Fibroblast of peridontal ligament (primary cell): ENCODE data around the gene TRAF1.

Experiments
- DNase-seq: peaks from one replicate; pipeline ENCODE4 v3.0.0-alpha.2; 2010; ENCODE audit errors: extremely low read depth

The TRAF1 gene

DNA sequence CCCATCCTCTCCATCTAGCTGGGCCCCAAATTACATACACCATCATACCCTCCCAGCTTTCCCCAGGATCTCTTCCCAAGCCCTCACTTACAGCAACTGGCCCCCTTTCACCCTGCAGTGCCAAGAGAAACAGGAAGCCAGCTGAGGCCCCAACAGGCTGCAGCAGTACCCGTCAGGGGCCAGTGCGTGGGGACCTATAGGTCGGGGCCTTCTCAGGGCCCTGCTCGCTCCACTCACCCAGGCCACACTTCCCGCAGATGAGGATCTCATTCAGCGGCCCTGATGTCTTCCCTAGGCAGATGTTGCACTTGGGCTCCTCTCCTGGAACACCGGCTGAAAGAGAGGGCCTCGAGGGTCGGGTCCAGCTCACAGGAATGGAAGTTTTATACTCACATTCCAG lies 56.4 kb downstream of the TRAF1 start:
- no peak for DNase-seq

DNA sequence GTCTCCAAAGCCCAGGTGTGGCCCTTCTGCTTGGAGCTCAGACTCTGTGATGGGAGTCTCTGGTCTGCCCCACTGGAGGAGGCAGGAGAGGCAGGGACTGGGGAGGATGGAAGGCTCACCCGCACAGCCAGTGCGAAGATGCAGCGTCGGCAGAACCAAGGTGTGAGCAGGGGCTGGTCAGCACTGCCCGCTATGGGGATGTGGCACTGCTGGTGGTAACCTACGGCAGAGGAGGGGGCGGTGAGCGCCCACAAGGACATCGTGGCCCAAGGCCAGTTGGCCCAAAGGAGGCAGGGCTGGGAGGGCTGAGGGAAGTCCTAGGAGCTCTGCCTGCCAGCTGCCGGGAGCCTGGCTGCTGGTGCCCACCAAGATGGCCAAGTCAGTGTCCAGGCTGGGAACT lies 56.9 kb downstream of the TRAF1 start:
- DNase-seq: no peak

DNA sequence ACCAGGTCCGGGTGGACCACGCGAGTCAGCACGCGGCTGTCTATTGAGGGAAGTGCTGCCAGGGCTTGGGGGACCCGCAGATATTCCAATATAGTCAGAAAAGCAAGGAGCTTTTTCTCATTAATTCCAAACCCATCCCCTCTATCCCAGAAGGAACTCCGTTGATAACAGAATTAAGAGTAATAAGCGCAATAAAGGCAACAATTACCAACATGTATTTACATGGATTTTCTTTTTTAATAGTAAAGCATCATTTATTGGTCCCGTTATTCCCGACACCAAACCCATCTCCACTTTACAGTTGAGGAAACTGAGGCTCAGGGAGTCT lies 57.3 kb downstream of the TRAF1 start:
- DNase-seq: no peak

DNA sequence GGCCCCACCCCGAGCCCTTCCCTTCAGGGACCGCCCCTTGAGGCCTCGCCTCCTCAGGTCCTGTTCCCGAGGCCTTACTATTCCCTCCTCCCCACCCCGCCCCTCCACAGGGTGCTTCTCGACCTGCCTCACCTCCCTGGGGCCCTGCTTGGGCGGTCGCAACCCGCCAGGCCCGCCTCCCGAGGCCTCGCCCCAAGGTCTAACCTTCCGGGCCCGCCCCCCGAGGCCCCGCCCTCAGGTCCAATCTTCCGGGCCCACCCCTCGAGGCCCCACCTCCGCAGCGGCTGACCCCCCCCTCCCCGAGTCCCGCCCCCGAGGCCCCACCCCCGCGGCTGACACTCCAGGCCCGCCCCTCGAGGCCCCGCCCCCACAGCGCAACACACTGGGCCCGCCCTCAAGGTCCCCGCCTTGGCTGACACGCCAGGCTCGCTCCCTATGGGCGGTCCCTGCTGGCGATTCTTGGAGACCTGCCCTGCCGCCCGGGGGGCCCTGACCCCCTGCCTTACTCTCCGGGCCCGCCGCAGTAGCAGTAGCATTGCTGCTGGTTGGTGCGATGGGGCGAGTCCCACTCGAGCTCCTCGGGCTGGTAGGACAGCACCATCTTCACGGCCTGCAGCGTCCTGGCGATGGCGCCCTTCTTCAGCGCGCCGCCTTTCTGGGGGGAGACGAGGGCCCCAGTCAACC lies 57.8 kb downstream of the TRAF1 start:
- peak; percentile 83 for DNase-seq

DNA sequence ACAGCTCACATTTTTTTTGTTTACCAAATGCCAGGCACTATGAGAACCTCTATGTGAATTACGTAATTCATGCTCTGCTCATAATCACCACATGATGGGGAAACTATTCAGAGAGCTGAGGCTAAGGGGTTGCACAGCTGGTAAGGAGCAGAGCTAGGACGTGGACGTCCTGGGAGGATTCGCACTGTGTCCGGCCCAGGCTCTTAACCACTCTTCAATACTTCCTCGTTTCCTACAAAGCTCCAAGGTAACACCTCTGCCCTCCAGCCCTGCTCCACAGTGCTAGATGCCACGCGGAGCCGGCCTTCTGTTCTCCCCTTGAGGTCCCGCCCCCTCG lies 58.3 kb downstream of the TRAF1 start:
- peak; percentile 83 for DNase-seq

DNA sequence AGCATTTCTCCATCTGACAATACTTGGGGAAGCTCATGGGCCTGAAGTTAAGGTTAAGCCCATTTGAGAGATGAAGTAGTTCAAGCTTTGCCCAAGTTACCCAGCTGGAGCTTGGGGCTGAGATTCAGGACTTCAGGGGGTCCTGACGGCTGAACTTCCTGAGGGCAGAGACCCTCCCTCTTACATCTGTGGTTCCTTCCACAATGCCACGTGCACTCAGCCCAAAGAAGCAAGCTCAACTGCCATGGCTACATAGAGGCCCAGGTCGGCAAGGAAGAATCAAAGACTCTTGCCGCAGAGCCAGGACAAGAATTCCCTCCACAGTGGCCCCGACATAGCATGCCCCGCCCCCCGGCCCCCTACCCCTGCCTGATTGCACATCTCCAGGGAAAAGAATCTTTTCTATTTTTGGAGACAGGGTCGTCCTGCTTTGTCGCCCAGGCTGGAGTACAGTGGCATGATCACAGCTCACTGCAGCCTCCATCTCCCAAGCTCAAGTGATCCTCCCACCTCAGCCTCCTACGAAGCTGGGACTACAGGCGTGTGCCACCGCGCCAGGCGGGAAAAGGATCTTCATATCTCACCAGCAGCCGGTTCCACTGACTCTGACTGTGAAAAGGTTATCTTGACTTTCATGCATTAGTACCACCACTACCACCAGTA lies 58.8 kb downstream of the TRAF1 start:
- no peak for DNase-seq

DNA sequence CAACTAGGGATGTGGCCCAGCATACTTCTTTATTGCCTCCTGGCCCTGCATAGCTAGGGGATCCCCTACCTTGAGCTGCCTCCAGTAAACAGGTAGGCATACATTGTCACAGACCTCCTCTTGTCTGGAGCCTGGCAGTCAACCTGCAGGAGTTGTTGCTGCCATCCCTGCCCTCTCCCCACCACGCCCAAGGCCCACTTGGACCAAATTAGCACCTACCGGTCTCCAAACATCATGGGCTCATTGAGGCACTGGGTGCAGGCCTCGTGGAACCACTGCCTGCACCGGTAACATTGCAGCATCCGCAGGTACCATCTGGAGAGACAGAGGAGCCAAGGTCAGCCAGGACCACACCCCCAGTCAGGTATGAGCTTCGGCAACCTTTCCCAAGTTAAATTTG lies 59.9 kb downstream of the TRAF1 start:
- DNase-seq: no peak

DNA sequence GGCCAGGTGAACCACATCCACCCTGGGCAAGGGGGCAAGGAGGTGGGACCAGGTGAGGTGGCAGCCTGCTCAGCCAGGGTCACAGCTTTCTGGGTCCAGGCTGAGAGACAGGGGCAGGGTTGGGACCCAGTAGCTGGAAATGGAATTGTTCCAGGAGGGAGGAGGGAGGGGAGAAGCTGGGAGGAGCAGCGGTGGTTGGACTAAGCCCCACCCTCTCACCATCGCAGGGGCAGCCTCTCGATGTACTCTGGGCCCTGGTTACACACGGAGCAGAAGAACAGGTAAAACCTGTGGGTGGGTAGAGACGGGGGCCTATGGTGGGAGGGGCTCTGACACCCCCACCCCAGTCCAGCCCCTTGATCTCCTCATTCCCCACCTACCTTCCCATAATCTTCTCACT lies 60.8 kb downstream of the TRAF1 start:
- no peak for DNase-seq

DNA sequence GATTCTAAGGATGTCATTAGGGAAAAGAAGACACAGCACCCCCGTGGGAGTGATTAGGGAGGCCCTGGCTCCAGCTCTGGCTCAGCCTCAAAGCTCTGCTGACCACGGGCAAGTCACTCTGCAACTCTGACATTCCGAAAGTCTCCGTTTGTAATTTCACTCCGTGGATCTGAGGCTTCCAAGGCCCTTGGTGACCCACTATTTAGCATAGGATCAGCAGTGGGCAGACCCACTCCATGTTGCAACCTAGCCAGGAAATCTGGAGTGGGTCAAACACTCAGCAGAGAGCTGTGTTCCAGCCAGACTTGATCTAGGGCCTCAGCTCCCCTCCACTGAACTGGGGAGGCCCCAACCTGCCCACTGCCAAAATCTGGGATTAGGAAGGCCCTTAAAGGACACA lies 61.4 kb downstream of the TRAF1 start:
- DNase-seq: no peak

DNA sequence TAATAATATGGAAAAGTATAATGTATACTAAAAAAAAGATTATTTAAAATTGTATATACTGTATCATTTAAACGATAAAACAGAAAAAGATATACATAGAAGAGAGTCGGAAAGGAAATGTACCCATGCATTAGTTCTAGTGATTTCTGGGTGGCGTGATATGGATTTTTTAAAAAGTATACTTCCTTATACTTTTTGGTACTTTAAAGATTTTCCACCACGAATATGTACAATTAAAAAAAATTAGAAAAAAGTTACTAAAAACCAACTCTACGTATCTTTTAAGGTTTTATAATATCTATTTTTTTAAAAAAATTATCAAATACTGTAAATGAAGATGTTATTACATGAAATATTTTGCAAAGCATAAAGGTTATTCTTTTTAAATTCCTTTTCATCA lies 61.9 kb downstream of the TRAF1 start:
- no peak for DNase-seq

DNA sequence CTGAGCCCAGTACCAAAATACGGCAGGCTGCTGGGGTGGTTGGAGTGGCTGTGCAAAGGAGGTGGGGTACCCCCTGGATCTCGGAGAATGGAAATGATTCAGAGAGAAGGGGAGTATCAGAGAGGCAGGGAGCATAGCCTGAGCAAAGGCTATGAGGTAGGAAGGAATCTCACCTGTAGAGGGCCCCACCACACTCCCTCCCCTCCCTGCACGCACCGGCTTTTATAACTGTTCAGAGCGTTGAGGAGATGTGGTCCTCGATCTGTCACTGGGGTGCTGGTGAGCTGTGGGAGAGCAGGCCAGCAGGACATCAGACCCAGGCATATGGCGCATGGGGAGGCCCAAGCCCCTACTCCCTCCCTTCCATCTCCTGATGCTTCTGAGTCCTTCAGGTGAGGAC lies 62.8 kb downstream of the TRAF1 start:
- DNase-seq: no peak

DNA sequence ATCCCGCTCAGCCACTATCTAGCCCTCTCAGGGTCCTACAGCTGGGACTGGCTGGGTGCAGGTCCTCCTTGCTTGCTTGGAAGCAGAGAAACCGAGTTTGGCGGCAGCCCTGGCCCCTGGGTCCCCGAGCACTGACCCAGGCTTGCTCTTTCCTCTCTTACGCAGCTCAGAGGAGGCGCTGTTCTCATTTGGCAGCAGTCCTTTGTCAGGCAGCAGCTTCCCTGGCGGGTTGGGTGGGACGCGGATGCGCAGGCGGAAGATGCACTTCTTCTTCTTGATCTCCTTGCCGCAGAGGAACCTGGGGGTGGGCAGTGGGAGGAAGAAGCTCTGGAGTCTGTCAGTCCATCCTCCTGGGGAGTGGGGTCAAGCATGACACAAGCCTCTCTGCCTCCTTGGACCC lies 64.1 kb downstream of the TRAF1 start:
- DNase-seq: no peak

DNA sequence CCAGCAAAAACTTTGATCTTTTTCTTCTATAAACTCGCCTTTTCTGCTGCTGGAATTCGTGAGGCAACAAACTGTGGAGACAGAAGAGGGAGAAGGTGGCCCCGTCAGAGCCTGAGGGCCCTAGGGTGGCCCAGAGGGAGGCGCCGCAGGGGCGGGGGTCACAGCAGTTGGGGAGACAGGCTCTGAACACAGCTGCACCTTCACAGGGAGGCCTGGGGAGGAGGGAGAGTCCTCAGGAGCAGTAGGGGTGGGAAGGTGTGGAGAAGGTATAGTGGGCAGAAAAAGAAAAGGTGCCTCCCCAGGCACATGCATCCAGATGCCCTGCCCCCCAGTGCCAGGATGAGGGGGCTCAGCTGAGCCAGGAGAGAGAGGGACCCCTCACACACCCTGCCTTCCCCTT lies 64.7 kb downstream of the TRAF1 start:
- DNase-seq: no peak

DNA sequence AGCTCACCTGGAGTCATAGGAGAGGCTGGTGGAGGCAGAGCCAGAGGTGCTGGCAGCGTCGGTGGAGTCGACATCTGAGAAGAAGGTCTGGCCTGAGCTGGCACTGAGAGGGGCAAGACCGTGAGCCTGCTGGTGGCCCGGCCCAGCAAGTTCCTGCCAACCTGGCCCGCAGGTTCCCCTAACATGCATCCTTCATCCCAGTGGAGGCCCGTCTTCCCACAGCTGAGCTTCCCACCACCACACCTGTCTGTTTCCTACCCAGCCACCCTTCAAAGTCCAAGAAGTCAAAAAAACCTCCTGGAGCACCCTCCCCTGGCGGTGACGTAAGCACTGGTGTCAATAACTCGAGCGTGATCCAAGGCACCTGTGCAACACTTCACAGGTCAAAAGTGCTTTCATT lies 66.5 kb downstream of the TRAF1 start:
- DNase-seq: no peak

DNA sequence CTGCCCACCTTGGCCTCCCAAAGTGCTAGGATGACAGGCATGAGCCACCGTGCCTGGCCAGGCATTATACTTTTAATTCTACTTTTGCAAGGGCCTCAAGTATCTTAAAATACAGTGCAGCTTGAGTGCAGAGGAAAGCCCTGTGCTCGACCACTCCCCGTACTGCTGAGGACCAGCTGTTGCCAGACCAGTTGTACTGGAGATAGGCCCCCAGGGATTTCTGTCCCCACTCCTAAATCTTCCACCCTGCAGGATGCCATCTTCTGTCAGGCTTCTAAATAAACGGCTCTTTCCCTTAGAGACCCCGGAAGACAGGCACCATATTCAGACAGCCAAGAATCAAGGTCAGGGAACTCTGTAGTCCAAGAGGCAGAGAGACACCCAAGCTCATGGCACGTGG lies 67.2 kb downstream of the TRAF1 start:
- DNase-seq: no peak

DNA sequence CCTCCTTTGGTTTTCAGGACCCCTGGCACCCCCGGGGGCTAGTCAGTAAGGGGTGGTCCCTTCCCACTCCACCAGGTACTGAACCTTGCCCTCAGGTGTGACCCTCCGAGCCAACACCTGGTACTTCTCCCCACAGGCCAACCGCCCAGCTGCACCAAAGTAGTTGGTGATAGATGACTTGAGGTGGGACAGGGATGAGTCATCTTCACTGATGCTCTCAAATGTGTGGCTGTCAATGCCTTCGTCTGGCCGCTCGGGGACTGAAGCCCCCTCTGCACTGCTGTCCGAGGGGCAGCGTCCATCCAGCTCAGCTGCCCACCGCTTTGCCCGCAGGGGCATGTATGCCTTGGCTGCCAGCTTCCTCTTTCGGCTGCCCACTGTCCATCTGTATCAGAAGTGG lies 68.7 kb downstream of the TRAF1 start:
- no peak for DNase-seq

DNA sequence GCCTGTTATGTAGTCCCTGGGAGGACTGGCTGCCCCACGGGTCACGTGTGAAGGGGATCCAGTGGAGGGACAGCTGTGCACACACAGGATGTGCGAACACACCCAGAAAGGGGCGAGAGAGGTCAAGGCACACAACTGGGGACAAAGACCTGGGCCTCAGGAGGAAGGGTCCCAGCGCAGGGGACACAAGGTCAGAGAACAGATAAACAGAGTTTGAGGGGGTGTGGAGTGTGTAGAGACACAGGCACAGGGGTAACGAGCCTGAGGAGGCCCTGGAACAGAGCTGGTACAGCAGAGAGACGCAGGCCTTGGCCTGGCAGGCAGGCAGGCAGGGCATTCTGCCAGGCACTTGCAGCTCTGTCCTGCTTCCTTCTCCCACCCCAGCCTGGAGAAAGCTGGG lies 69.1 kb downstream of the TRAF1 start:
- DNase-seq: no peak

DNA sequence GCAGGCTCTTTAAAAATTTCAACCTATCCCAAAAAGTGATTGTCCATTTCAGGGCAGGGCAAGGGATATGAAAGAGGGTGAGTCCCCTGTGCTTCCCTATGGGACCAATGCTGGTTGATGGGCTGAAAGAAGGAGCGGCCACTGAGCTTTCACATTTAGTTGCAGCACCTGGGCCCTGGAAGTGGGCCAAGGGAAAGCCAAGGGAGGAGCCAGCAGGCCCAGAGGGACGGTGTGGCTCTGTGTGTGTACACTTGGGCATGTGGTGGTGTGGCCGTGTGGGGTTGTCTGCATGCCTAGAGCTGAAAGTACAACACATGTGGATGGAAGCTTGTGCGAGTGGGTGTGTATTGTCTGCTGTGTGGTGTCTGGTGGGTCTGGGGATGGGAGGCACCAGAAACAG lies 69.9 kb downstream of the TRAF1 start:
- DNase-seq: no peak

DNA sequence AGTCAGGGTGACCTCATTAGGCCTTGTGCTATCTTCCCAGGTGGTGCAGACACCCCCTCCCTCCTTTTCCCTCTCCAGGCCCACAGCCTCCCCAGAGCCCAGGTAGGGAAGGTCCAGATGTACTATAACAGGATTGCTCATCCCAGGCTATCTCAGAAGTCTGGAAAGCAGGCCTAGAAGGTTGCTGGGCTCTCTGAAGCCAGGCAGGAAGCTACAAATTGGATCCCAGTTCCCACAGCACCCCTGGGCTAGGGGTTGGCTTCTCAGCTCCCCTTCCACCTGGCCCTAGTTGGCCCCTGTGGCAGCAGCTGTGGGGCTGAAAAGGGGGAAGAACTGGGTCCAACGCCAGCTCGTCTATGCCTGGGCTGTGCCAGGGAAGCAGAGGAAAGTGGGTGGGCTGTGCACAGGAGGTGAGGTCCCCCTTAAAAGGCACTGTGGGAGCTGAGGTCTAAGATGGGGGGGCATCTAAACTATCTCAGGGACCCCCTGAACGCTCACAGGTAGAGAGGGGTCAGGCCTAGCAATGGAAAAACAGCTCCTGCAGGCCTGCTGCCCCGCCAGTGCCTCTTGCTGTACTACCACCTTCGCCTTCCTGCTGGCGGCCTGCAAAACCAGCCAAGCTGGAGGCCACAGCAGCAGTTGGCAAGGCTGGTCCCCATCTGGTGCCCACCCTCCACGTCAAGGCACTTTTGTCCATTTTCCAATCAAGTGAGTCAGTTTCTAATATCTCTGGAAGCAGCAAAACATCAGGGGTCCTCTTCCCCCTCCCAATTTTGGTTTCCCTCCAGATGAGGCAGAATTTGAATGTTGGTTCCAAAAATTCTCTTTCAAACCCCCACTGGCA lies 70.5 kb downstream of the TRAF1 start:
- no peak for DNase-seq

DNA sequence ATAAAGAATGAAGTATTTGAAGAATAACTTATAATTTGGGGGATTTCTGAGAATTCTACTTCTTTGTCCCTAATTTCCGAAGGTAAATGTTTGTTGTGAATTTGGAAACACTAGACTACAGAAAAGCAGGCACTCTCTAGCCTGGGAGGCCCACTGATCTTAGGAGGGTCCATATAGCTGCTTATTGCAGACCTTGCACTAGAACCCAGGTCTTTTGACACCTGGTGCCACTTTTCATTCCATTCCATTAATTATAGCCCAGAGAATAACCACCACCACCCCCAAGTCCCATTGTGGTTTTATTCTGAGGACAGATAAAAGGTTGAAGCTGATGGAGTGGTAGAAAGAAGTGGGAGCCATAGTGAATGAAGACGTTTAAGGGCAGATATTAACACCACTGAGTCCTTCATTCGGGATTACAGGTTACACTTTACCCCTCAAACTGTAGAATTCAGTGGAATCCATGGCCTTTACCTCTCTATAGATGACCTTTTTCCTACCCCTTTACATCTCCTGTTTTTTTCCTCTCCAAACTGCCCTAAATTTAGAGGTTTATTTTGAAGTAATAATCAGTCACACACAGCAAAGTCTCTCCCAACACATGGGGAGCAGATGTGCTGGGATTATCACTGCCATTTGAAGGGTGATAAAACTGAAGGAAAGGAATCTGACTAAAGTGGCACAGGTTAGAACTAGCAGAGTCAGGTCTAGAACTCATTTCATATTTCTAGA lies 71.8 kb downstream of the TRAF1 start:
- DNase-seq: no peak

DNA sequence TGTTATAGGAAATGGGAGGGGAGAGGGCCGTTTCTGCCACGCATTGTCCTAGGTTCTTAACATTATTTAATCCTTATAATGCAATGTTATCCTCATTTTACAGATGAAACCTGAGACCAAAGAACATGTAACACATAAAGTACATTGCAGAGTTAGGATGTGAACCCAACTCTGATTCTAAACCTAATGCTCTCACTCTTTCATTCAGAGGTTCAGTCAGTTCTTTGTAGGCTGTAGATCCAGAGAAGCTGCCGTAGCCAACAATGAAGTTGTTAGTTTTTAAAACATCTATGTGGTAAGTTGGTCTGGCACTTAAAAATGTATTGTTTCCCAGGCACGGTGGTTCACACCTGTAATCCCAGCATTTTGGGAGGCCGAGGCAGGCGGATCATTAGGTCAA lies 73.4 kb downstream of the TRAF1 start:
- DNase-seq: no peak
